HCEC 1CT (cell line): ENCODE measurements around the gene CCDC180.
A peak's percentile ranks its signal among the peaks of the same experiment; 100 is the strongest.
"Not testable (repeated sequence)": the region's sequence is repeated elsewhere in the genome, so short reads cannot be mapped to it uniquely, and the experiment has no call there.

Experiments
- DNase-seq: peaks from one replicate; pipeline ENCODE4 v3.0.0-alpha.2; 2017

Gene CCDC180

GRCh38 chr9:97307500-97308163, at the start of gene CCDC180:
TSS of gene CCDC180 (plus strand) at chr9:97307659. CDS start at chr9:97308064, 405 bp downstream.
- DNase-seq = no peak

GRCh38 chr9:97259834-97260514, 47.5 kb upstream of the CCDC180 start:
- DNase-seq = not testable (repeated sequence)

GRCh38 chr9:97271292-97271691, 36.2 kb upstream of the CCDC180 start:
- no peak for DNase-seq

- no peak for DNase-seq
Measured at GRCh38 chr9:97272072-97272471, 35.4 kb upstream of the CCDC180 start.

GRCh38 chr9:97276310-97276852, 31.1 kb upstream of the CCDC180 start:
- no peak for DNase-seq

GRCh38 chr9:97277953-97278352, 29.5 kb upstream of the CCDC180 start:
- DNase-seq = no peak

- no peak for DNase-seq
Measured at GRCh38 chr9:97280755-97281330, 26.6 kb upstream of the CCDC180 start.

GRCh38 chr9:97283768-97284167, 23.7 kb upstream of the CCDC180 start:
- no peak for DNase-seq

GRCh38 chr9:97284798-97285197, 22.7 kb upstream of the CCDC180 start:
- DNase-seq = peak; percentile 6

- DNase-seq = no peak
Measured at GRCh38 chr9:97292200-97292599, 15.3 kb upstream of the CCDC180 start.

GRCh38 chr9:97293207-97293721, 14.2 kb upstream of the CCDC180 start:
- peak; percentile 12 for DNase-seq

- no peak for DNase-seq
Measured at GRCh38 chr9:97293818-97294217, 13.6 kb upstream of the CCDC180 start.

GRCh38 chr9:97297889-97298288, 9.6 kb upstream of the CCDC180 start:
- DNase-seq = no peak

GRCh38 chr9:97299809-97300414, 7.5 kb upstream of the CCDC180 start:
- DNase-seq = no peak

- no peak for DNase-seq
Measured at GRCh38 chr9:97300586-97300985, 6.9 kb upstream of the CCDC180 start.

- DNase-seq = no peak
Measured at GRCh38 chr9:97301974-97302373, 5.5 kb upstream of the CCDC180 start.

GRCh38 chr9:97304586-97304985, 2.9 kb upstream of the CCDC180 start:
- DNase-seq = no peak

GRCh38 chr9:97305501-97306298, 1.8 kb upstream of the CCDC180 start:
- DNase-seq = no peak

GRCh38 chr9:97307091-97307490, 368 bp upstream of the CCDC180 start:
- no peak for DNase-seq

GRCh38 chr9:97309260-97309659, 1.8 kb downstream of the CCDC180 start:
- DNase-seq = no peak

- DNase-seq = no peak
Measured at GRCh38 chr9:97310023-97310422, 2.6 kb downstream of the CCDC180 start.

GRCh38 chr9:97310896-97311295, 3.4 kb downstream of the CCDC180 start:
- no peak for DNase-seq
